Measurements from ENCODE around the gene MARCHF10. TPM values are rescaled to one million over a fixed set of nuclear protein-coding genes. Genes with fewer than 3 reads are reported as not detected.

Gene MARCHF10
- polyA plus RNA-seq, 1 donor from 2014 or later, result 0.27 TPM

- Histone ChIP-seq H3K79me2 (replicated peaks; ENCODE audit: insufficient read depth, low read length) (no peaks in the 10 kb centered on the region), H2AFZ (ENCODE audit: low read depth, low read length) (no peak overlapping the region), H3K4me3 (ENCODE audit: low read length) (no peak overlapping the region), H3K27ac (ENCODE audit: low read length) (no peak overlapping the region), H3F3A (ENCODE audit: insufficient read depth, low read length, poor library complexity, severe bottlenecking) (no peaks in the 10 kb centered on the region), H3K4me2 (ENCODE audit: low read length) (no peak overlapping the region), H3K9me3 (ENCODE audit: low read length) (no peaks in the 10 kb centered on the region), H4K20me1 (ENCODE audit: insufficient read depth) (no peaks in the 10 kb centered on the region), H3K27me3 (ENCODE audit: insufficient read depth, low read depth, low read length) (no peaks in the 10 kb centered on the region), H3K9ac (ENCODE audit: low read length) (no peak overlapping the region), H3K9me2 (ENCODE audit: insufficient read depth, low read length) (no peaks in the 10 kb centered on the region), H3K36me3 (ENCODE audit: insufficient read depth, low read length) (no peaks in the 10 kb centered on the region)
- TF ChIP-seq, protein P1, sequence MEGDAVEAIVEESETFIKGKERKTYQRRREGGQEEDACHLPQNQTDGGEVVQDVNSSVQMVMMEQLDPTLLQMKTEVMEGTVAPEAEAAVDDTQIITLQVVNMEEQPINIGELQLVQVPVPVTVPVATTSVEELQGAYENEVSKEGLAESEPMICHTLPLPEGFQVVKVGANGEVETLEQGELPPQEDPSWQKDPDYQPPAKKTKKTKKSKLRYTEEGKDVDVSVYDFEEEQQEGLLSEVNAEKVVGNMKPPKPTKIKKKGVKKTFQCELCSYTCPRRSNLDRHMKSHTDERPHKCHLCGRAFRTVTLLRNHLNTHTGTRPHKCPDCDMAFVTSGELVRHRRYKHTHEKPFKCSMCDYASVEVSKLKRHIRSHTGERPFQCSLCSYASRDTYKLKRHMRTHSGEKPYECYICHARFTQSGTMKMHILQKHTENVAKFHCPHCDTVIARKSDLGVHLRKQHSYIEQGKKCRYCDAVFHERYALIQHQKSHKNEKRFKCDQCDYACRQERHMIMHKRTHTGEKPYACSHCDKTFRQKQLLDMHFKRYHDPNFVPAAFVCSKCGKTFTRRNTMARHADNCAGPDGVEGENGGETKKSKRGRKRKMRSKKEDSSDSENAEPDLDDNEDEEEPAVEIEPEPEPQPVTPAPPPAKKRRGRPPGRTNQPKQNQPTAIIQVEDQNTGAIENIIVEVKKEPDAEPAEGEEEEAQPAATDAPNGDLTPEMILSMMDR (IDR thresholded peaks at IDR 0.05; ENCODE audit: poor library complexity, severe bottlenecking), result no peak
- no peak for TF ChIP-seq TAF1 (IDR thresholded peaks at IDR 0.05; ENCODE audit: low read depth)
- TF ChIP-seq EZH2 (IDR thresholded peaks at IDR 0.05; ENCODE audit: borderline replicate concordance, insufficient read depth, low read length, poor library complexity, severe bottlenecking), result no peak
- TF ChIP-seq RAD21 (conservative IDR thresholded peaks at IDR 0.05), result no peak
- TF ChIP-seq SMC3 (conservative IDR thresholded peaks at IDR 0.05; ENCODE audit: poor library complexity), result no peak
- TF ChIP-seq, protein P2, sequence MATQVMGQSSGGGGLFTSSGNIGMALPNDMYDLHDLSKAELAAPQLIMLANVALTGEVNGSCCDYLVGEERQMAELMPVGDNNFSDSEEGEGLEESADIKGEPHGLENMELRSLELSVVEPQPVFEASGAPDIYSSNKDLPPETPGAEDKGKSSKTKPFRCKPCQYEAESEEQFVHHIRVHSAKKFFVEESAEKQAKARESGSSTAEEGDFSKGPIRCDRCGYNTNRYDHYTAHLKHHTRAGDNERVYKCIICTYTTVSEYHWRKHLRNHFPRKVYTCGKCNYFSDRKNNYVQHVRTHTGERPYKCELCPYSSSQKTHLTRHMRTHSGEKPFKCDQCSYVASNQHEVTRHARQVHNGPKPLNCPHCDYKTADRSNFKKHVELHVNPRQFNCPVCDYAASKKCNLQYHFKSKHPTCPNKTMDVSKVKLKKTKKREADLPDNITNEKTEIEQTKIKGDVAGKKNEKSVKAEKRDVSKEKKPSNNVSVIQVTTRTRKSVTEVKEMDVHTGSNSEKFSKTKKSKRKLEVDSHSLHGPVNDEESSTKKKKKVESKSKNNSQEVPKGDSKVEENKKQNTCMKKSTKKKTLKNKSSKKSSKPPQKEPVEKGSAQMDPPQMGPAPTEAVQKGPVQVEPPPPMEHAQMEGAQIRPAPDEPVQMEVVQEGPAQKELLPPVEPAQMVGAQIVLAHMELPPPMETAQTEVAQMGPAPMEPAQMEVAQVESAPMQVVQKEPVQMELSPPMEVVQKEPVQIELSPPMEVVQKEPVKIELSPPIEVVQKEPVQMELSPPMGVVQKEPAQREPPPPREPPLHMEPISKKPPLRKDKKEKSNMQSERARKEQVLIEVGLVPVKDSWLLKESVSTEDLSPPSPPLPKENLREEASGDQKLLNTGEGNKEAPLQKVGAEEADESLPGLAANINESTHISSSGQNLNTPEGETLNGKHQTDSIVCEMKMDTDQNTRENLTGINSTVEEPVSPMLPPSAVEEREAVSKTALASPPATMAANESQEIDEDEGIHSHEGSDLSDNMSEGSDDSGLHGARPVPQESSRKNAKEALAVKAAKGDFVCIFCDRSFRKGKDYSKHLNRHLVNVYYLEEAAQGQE (IDR thresholded peaks at IDR 0.05; ENCODE audit: borderline replicate concordance), result no peak
- no peak for TF ChIP-seq MXI1 (conservative IDR thresholded peaks at IDR 0.05; ENCODE audit: poor library complexity, severe bottlenecking)
- TF ChIP-seq POLR2AphosphoS5 (IDR thresholded peaks at IDR 0.05), result no peak
- TF ChIP-seq EP300 (conservative IDR thresholded peaks at IDR 0.05; ENCODE audit: poor library complexity, severe bottlenecking), result no peak
These were observed 84.3 kb downstream of the MARCHF10 start for GRCh38 chr17:62723842-62724241.

- no peaks in the 10 kb centered on the region for H3K9me2 ChIP-seq (ENCODE audit: insufficient read depth, low read length)
- H3K27ac ChIP-seq (ENCODE audit: low read length), result no peak overlapping the region
- no peak overlapping the region for H3K4me2 ChIP-seq (ENCODE audit: low read length)
- no peak overlapping the region for H2AFZ ChIP-seq (ENCODE audit: low read depth, low read length)
- H3F3A ChIP-seq (ENCODE audit: insufficient read depth, low read length, poor library complexity, severe bottlenecking), result no peaks in the 10 kb centered on the region
- TF ChIP-seq MXI1 (conservative IDR thresholded peaks at IDR 0.05; ENCODE audit: poor library complexity, severe bottlenecking) (no peak), POLR2AphosphoS5 (IDR thresholded peaks at IDR 0.05) (no peak), TAF1 (IDR thresholded peaks at IDR 0.05; ENCODE audit: low read depth) (no peak), RAD21 (conservative IDR thresholded peaks at IDR 0.05) (no peak), SMC3 (conservative IDR thresholded peaks at IDR 0.05; ENCODE audit: poor library complexity) (no peak), EZH2 (IDR thresholded peaks at IDR 0.05; ENCODE audit: borderline replicate concordance, insufficient read depth, low read length, poor library complexity, severe bottlenecking) (no peak), EP300 (conservative IDR thresholded peaks at IDR 0.05; ENCODE audit: poor library complexity, severe bottlenecking) (no peak)
- TF ChIP-seq, protein P2 (IDR thresholded peaks at IDR 0.05; ENCODE audit: borderline replicate concordance), result no peak
- TF ChIP-seq, protein P1 (IDR thresholded peaks at IDR 0.05; ENCODE audit: poor library complexity, severe bottlenecking), result no peak
- H3K4me3 ChIP-seq (ENCODE audit: low read length), result no peak overlapping the region
- H3K9me3 ChIP-seq (ENCODE audit: low read length), result no peaks in the 10 kb centered on the region
- H3K9ac ChIP-seq (ENCODE audit: low read length), result no peak overlapping the region
- H3K79me2 ChIP-seq (replicated peaks; ENCODE audit: insufficient read depth, low read length), result no peaks in the 10 kb centered on the region
- H3K27me3 ChIP-seq (ENCODE audit: insufficient read depth, low read depth, low read length), result no peaks in the 10 kb centered on the region
- H4K20me1 ChIP-seq (ENCODE audit: insufficient read depth), result no peaks in the 10 kb centered on the region
- no peaks in the 10 kb centered on the region for H3K36me3 ChIP-seq (ENCODE audit: insufficient read depth, low read length)
These were observed 85.5 kb downstream of the MARCHF10 start for GRCh38 chr17:62722625-62723024.

All from neural cell (in vitro differentiated cells).